Erythroblast (primary cell): ENCODE results near the gene PHLDA2.

ENCODE experiments used
- GATA1 ChIP-seq: IDR thresholded peaks from 2 replicates; pipeline ENCODE4 v1.6.1; 2011; ENCODE audit warnings: low read depth, mild to moderate bottlenecking, control low read depth, low read length, moderate library complexity
- POLR2A ChIP-seq: IDR thresholded peaks from 2 replicates; pipeline ENCODE4 v1.6.1; 2011; ENCODE audit warnings: mild to moderate bottlenecking, low read length

GRCh38 chr11:2916114-2916891 lies 12.9 kb downstream of the PHLDA2 start:
- TF ChIP-seq POLR2A (no peak), GATA1 (no peak)
